ENCODE measurements around the gene LMNTD2. TPM values are rescaled to one million over a fixed set of nuclear protein-coding genes. Genes with fewer than 3 reads are reported as not detected.

Gene LMNTD2
- total RNA-seq, 1 experiment from 2014 or later: 6.1 TPM

DNA sequence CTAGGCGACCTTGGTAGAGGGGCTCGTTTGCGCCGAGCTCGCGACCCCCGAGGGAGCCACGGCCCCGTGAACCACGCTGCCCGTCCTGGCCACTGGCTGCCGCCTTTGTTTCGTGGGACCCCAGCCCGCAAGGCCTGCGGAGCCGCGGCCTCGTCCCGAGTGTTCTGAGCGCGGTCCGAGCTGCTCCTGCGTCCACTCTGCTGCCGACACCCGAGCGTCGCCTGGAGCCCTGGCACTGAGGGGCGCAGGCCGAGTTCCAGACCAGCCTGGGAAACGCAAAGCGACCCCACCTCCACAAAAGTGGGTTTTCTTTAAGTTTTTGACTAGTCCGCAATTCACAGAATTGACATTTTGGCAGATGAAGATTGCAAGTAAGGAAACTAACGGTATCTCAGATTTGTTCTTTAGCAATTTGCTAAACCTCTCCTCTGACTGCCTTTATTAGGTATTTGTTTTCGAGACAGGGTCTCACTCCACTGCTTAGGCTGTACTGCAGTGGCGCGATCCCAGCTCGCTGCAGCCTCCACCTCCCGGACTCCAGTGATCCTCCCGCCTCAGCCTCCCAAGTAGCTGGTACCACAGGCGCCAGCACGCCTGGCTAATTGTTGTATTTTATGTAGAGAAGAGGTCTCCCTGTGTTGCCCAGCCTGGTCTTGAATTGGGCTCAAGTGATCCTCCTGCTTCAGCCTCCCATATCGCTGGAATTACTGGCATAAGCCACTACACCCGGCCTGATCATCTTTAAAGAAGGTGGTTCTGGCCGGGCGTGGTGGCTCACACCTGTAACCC is 52.6 kb downstream of the LMNTD2 start:
- H3K27me3 Mint-ChIP-seq (ENCODE audit: insufficient read depth, unreplicated experiment): no peaks in the 10 kb centered on the region

DNA sequence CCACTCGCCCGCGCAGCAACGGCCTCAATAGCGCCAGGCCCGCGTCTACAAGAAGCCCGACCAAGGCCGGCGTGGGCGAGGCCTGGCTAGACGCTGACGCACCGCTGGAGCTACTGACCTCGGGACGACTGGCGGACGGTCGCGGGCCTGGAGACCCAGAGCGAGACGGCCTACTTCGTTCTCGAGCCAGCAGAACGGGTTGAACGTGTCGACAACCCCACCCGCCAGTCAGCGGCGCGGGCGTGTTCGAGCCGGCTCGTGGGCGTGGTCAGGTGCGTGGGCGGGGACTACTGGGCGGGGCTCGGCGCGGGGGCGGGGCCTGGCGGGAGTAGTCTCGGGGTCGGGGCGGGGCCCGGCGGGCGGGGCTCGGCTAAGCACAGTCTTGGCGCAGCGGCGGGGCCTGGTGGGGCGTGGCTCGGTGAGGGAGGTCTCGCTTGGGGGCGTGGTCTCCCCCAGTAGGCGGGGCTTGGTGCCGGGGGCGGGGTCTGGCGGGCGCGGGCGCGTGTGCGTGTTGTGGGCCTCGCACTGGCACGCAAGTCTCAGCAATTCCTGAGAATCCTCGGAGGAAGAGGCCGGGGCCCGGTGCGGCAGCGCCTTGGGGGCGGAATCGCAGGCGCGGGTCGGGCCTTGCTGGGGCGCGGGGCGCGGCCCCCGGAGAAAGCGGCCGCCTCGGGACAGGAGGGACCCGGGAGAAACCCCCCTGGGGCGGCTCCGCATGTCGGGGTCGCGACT is 53.4 kb downstream of the LMNTD2 start, which contains the start of gene RNH1:
Gene RNH1 (minus strand): TSS at position 248 of the 732 bp plus-strand sequence. CDS start 5,080 bp downstream, outside the sequence.
- Mint-ChIP-seq H3K4me1 (ENCODE audit: insufficient read depth, unreplicated experiment) (peaks cover 6% of the 10 kb centered on the region), H3K4me3 (ENCODE audit: unreplicated experiment) (peak within 1 kb of the TSS; percentile 95), H3K27me3 (ENCODE audit: insufficient read depth, unreplicated experiment) (no peaks in the 10 kb centered on the region), H3K9me3 (ENCODE audit: unreplicated experiment) (no peaks in the 10 kb centered on the region), H3K27ac (ENCODE audit: low read depth, unreplicated experiment) (peak within 1 kb of the TSS; percentile 99), H3K36me3 (ENCODE audit: insufficient read depth, unreplicated experiment) (peaks cover 40% of the 10 kb centered on the region)
- no TSS peak for BruUV-seq (replicated peaks)
- peak; percentile 94 for DNase-seq (ENCODE audit: unreplicated experiment)
- intact Hi-C loops (cut with micrococcal nuclease): loop anchor here (1.0 kb wide), 1 partner anchor 11 kb away; no protein-coding TSS in a partner anchor
- TF ChIP-seq, protein P1, sequence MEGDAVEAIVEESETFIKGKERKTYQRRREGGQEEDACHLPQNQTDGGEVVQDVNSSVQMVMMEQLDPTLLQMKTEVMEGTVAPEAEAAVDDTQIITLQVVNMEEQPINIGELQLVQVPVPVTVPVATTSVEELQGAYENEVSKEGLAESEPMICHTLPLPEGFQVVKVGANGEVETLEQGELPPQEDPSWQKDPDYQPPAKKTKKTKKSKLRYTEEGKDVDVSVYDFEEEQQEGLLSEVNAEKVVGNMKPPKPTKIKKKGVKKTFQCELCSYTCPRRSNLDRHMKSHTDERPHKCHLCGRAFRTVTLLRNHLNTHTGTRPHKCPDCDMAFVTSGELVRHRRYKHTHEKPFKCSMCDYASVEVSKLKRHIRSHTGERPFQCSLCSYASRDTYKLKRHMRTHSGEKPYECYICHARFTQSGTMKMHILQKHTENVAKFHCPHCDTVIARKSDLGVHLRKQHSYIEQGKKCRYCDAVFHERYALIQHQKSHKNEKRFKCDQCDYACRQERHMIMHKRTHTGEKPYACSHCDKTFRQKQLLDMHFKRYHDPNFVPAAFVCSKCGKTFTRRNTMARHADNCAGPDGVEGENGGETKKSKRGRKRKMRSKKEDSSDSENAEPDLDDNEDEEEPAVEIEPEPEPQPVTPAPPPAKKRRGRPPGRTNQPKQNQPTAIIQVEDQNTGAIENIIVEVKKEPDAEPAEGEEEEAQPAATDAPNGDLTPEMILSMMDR (IDR thresholded peaks at IDR 0.05; ENCODE audit: unreplicated experiment): no peak
- ChIA-PET POLR2A (interaction anchor here (0.7 to 6.5 kb wide), 16 partner anchors 9 to 302 kb away, joined by 3 to 81 read pairs (median 6); partner anchors contain the start of genes BET1L, HRAS, LMNTD2 and PHRF1), CTCF (interaction anchor here (0.5 to 6.8 kb wide), 5 partner anchors 11 to 456 kb away, joined by 3 to 34 read pairs (median 4); partner anchors contain the start of gene PTDSS2)

More for the DNA sequence above, 52.6 kb downstream of the LMNTD2 start:
- POLR2A ChIA-PET: interaction anchor here (1.2 to 6.5 kb wide), 4 partner anchors 9 to 300 kb away, joined by 3 to 81 read pairs (median 52); partner anchors contain the start of genes BET1L, HRAS, PTDSS2 and RIC8A
- peak overlapping the region; percentile 95 for H3K4me3 Mint-ChIP-seq (ENCODE audit: unreplicated experiment)
- TF ChIP-seq, protein P1 (IDR thresholded peaks at IDR 0.05; ENCODE audit: unreplicated experiment): no peak
- intact Hi-C loops (cut with micrococcal nuclease): loop anchor here (1.0 kb wide), 1 partner anchor 10 kb away; no protein-coding TSS in a partner anchor
- BruUV-seq (replicated peaks): TSS peak; percentile 11
- H3K4me1 Mint-ChIP-seq (ENCODE audit: insufficient read depth, unreplicated experiment): peaks cover 6% of the 10 kb centered on the region
- CTCF ChIA-PET: interaction anchor here (6.8 kb wide), 1 partner anchor 10 kb away, joined by 34 read pairs; no protein-coding TSS in a partner anchor
- peaks cover 39% of the 10 kb centered on the region for H3K36me3 Mint-ChIP-seq (ENCODE audit: insufficient read depth, unreplicated experiment)
- DNase-seq (ENCODE audit: unreplicated experiment): no peak
- no peaks in the 10 kb centered on the region for H3K9me3 Mint-ChIP-seq (ENCODE audit: unreplicated experiment)
- H3K27ac Mint-ChIP-seq (ENCODE audit: low read depth, unreplicated experiment): no peak overlapping the region

DNA sequence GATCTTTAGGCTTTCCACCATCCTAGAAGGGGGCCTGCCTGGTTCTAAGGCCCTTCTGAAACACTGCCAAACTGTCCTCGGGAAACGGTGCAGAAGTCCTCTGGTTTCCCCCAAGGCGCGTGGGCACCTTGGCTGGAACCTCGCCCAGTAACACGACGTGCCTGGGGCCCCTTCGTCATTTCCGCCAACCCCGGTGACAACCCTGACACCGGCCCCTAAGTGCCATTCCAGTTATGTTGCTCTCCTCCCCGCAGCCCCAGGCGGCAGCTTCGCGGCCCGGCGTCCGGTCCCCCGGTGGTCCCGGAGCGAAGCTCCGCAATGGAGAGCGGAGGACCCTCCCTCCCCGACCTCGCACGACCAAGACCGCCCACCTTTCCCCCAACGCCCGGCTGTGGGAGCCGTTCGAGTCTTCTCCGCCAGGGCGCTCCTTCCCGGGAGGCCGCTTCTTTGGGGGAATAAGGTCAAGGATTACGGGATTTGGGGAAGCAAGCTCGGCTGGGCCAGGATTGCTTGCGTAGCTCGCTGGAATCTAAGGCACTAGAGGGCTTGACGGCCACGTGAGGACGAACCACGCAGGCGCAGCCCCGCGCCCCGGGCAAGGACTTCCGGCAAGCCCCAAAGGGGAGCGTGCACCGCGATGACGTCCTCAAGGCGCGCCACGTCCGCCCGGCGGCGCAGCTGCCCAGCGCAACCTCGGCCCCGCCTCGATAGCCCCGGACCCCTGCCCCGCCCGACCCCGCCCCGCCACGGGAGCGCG is 54.1 kb downstream of the LMNTD2 start:
- Mint-ChIP-seq H3K9me3 (ENCODE audit: unreplicated experiment) (no peaks in the 10 kb centered on the region), H3K36me3 (ENCODE audit: insufficient read depth, unreplicated experiment) (peaks cover 46% of the 10 kb centered on the region), H3K4me3 (ENCODE audit: unreplicated experiment) (peak overlapping the region; percentile 95), H3K4me1 (ENCODE audit: insufficient read depth, unreplicated experiment) (peaks cover 6% of the 10 kb centered on the region), H3K27ac (ENCODE audit: low read depth, unreplicated experiment) (peak overlapping the region; percentile 99), H3K27me3 (ENCODE audit: insufficient read depth, unreplicated experiment) (no peaks in the 10 kb centered on the region)
- TF ChIP-seq, protein P1 (IDR thresholded peaks at IDR 0.05; ENCODE audit: unreplicated experiment): no peak
- peak; percentile 95 for DNase-seq (ENCODE audit: unreplicated experiment)
- ChIA-PET CTCF (interaction anchor here (0.5 to 6.8 kb wide), 6 partner anchors 12 to 457 kb away, joined by 3 to 34 read pairs (median 3); partner anchors contain the start of gene PTDSS2), POLR2A (interaction anchor here (0.7 to 6.5 kb wide), 19 partner anchors 10 to 303 kb away, joined by 3 to 81 read pairs (median 5); partner anchors contain the start of genes BET1L, HRAS, LMNTD2 and LRRC56)
- intact Hi-C loops (cut with micrococcal nuclease): no loop called here
- BruUV-seq (replicated peaks): TSS peak; percentile 49
